Heart left ventricle (tissue), 16 donors: ENCODE results near the gene CHSY3. TPM values are rescaled to one million over a fixed set of nuclear protein-coding genes. Genes with fewer than 3 reads are reported as not detected.

Source experiments
- ATAC-seq, 4 donors: fragments of 200-7000 bp; cut with Tn5 transposase; one replicate each; pipeline ENCODE4 v1.9.1; 2020 to 2022; ENCODE audit warnings: moderate library complexity in 4 of 4, mild to moderate bottlenecking in 3 of 4, moderate number of reproducible peaks in 1 of 4
- DNase-seq, 5 donors: peaks; one replicate each; pipeline ENCODE4 v3.0.0-alpha.2; 2020
- H3K27ac ChIP-seq, 12 donors: fragments of 200-600 bp; sonication (generic) in 4 of 12; one replicate each; pipeline versions ENCODE4 v1.5.0 to v1.8.0; 2016 to 2022; ENCODE audit warnings: mild to moderate bottlenecking in 2 of 12
- H3K27me3 ChIP-seq, 9 donors: fragments of 200-600 bp; sonication (generic) in 2 of 9; one replicate each; pipeline versions ENCODE4 v1.5.1 to v1.8.0; 2016 to 2022; ENCODE audit warnings: mild to moderate bottlenecking in 3 of 9
- H3K36me3 ChIP-seq, 9 donors: fragments of 200-600 bp; sonication (generic) in 2 of 9; one replicate each; pipeline versions ENCODE4 v1.5.0 to v1.8.0; 2018 to 2022; ENCODE audit warnings: mild to moderate bottlenecking in 2 of 9
- H3K4me1 ChIP-seq, 12 donors: fragments of 200-600 bp; sonication (generic) in 4 of 12; one replicate each; pipeline versions ENCODE4 v1.5.0 to v1.8.0; 2016 to 2022; ENCODE audit warnings: mild to moderate bottlenecking in 3 of 12
- H3K4me3 ChIP-seq, 12 donors: fragments of 200-600 bp; sonication (generic) in 4 of 12; one replicate each; pipeline versions ENCODE4 v1.5.0 to v1.8.0; 2017 to 2022; ENCODE audit warnings: mild to moderate bottlenecking in 9 of 12, moderate library complexity in 4 of 12
- H3K9me3 ChIP-seq, 12 donors: fragments of 200-600 bp; sonication (generic) in 4 of 12; one replicate each; pipeline versions ENCODE4 v1.5.0 to v1.8.0; 2016 to 2022; ENCODE audit warnings: mild to moderate bottlenecking in 1 of 12
- CTCF ChIP-seq, 12 donors: fragments of 200-600 bp; sonication (generic) in 4 of 12; IDR thresholded peaks; one replicate each; pipeline versions ENCODE4 v1.5.0 to v1.8.0; 2018 to 2022; ENCODE audit warnings: antibody characterized with exemption in 12 of 12, mild to moderate bottlenecking in 5 of 12
- POLR2A ChIP-seq, 2 donors: fragments of 450-650 bp; IDR thresholded peaks; one replicate each; pipeline ENCODE4 v1.6.1; 2017; ENCODE audit warnings: antibody characterized with exemption in 2 of 2, mild to moderate bottlenecking in 2 of 2, moderate library complexity in 2 of 2
- WGBS, 4 donors: extraction: QIAGEN DNeasy Blood & Tissue Kit in 2 of 4; methylation state at CpG; one replicate each; pipeline versions ENCODE4 v1.1.5 to v1.1.7; 2013 to 2018; 5-methylcytosine and 5-hydroxymethylcytosine counted together
- intact Hi-C, 10 donors: fragments of 100-400 bp; cut with DNase I; formaldehyde crosslinking; loops; one replicate each; pipeline versions ENCODE4 v1.11.1 to v1.14.2; 2022
- polyA plus RNA-seq, 2 donors: library from polyadenylated mRNA; stranded (reverse); fragments of 200-250 nt; gene quantifications; one replicate each; pipeline ENCODE4 v1.2.3, GENCODE V29; 2013
- total RNA-seq, 9 donors: library from RNA; depleted of rRNA in 2 of 9; stranded (reverse); fragments of >200 nt in 2 of 9; fragmentation: NEBNext Ultra II Directional in 3 of 9; extraction: Animal tissue kit (Norgen Biotek cat#: 25700) in 3 of 9; gene quantifications; one replicate each; pipeline versions ENCODE4 v1.1.0 to v1.2.4, GENCODE V29; 2016 to 2023
- donor health status: ischemic (EF 13 %, LVEDD 7.1; RV severe dilation, severe dysfunction).
- donor health status: healthy with polysubstance abuse.
- donor health status: DM: no; HTN: yes; CAD: no.
- donor health status: DM: no; HTN: no; CAD: no.
- donor health status: ischemic (EF 25% LVEDD 6.9; RV normal size, moderate dysfunction).
- donor health status: ischemic (EF 25% LVEDD 5.7; RV mildly dilated, moderate dysfunction).
- donor health status: healthy.
- donor health status: DM: yes; HTN: yes; CAD: no.
- donor health status: ischemic (EF 35%, LVEDD 5.7; RV mildly dilated, moderate dysfunction).
- donor health status: nonischemic (EF 11% LVEDD 7.7; RV severe dilation, severe dysfunction).
- donor health status: DM: yes; HTN: yes; CAD: no.
- donor health status: PGD.
- donor health status: ischemic (EF 29% LVEDD 5.4; RV normal size, mild dysfunction).
- donor health status: nonischemic (EF 23%, LVEDD 6.1; RV moderate dilation, normal function).

Gene CHSY3
- total and polyA plus RNA-seq, 11 donors, result 0.04 to 2.9 (median 1.0) TPM

GRCh38 chr5:129945028-129945427 lies 40.8 kb downstream of the CHSY3 start:
- no peak for TF ChIP-seq CTCF (IDR thresholded peaks at IDR 0.05)
- TF ChIP-seq POLR2A (IDR thresholded peaks at IDR 0.05), result no peak
- Histone ChIP-seq H3K27me3 (no peaks in the 10 kb centered on the region), H3K4me1 (no peaks in the 10 kb centered on the region), H3K9me3 (peaks cover 0 to 2% (median 0%) of the 10 kb centered on the region in 12 donors), H3K36me3 (no peaks in the 10 kb centered on the region), H3K27ac (no peak overlapping the region), H3K4me3 (no peak overlapping the region)
- DNase-seq (no peak), ATAC-seq (no peak)
- intact Hi-C loops, result no loop called here

GRCh38 chr5:129945774-129946270 lies 41.6 kb downstream of the CHSY3 start:
- no peak overlapping the region for H3K4me3 ChIP-seq
- H3K9me3 ChIP-seq, result no peaks in the 10 kb centered on the region
- H3K27ac ChIP-seq, result no peak overlapping the region
- TF ChIP-seq POLR2A (IDR thresholded peaks at IDR 0.05) (no peak), CTCF (IDR thresholded peaks at IDR 0.05) (no peak)
- no peak for ATAC-seq
- DNase-seq, result no peak
- WGBS, 4 donors, result 84 to 96% (median 90%) methylated on average over 1 of the region's 1 CpG
- H3K36me3 ChIP-seq, result no peaks in the 10 kb centered on the region
- H3K4me1 ChIP-seq, result no peaks in the 10 kb centered on the region
- intact Hi-C loops, result no loop called here
- H3K27me3 ChIP-seq, result no peaks in the 10 kb centered on the region

GRCh38 chr5:129951039-129951438 lies 46.8 kb downstream of the CHSY3 start:
- no peak for TF ChIP-seq CTCF (IDR thresholded peaks at IDR 0.05)
- no peak for TF ChIP-seq POLR2A (IDR thresholded peaks at IDR 0.05)
- H3K27ac ChIP-seq, result no peak overlapping the region
- WGBS, 4 donors, result 61 to 67% (median 62%) methylated on average over 2 of the region's 2 CpGs
- no peaks in the 10 kb centered on the region for H3K4me1 ChIP-seq
- H3K27me3 ChIP-seq, result no peaks in the 10 kb centered on the region
- no peak for ATAC-seq
- no peak for DNase-seq
- H3K9me3 ChIP-seq, result peaks cover 0 to 27% (median 2%) of the 10 kb centered on the region in 12 donors
- H3K36me3 ChIP-seq, result no peaks in the 10 kb centered on the region
- intact Hi-C loops, result no loop called here
- no peak overlapping the region for H3K4me3 ChIP-seq

- H3K27me3 ChIP-seq, result no peaks in the 10 kb centered on the region
- no peak for TF ChIP-seq CTCF (IDR thresholded peaks at IDR 0.05)
- TF ChIP-seq POLR2A (IDR thresholded peaks at IDR 0.05), result no peak
- no peak for DNase-seq
- no peak overlapping the region for H3K27ac ChIP-seq
- peaks cover 0 to 24% (median 2%) of the 10 kb centered on the region in 12 donors for H3K9me3 ChIP-seq
- no peak overlapping the region for H3K4me3 ChIP-seq
- no peaks in the 10 kb centered on the region for H3K36me3 ChIP-seq
- H3K4me1 ChIP-seq, result peaks cover 0 to 10% (median 0%) of the 10 kb centered on the region in 12 donors
- intact Hi-C loops, result no loop called here
- ATAC-seq, result no peak
These were observed 54.3 kb downstream of the CHSY3 start for GRCh38 chr5:129958581-129958980.
